GM19035 (cell line): Measurements from ENCODE around the gene LAG3.

Experiments
- ATAC-seq: cut with Tn5 transposase; IDR thresholded peaks from one replicate; pipeline ENCODE4 v1.9.1; 2021; ENCODE audit not compliant: unreplicated experiment

Gene LAG3

GRCh38 chr12:6821591-6822425 is 49.5 kb downstream of the LAG3 start, which contains the start of gene GPR162:
TSS of gene GPR162 (plus strand) at chr12:6821821. CDS start at chr12:6823899, 2,078 bp downstream.
- no peak for ATAC-seq

GRCh38 chr12:6822426-6823135 is 50.3 kb downstream of the LAG3 start:
- ATAC-seq: no peak

GRCh38 chr12:6823182-6824084 is 51.1 kb downstream of the LAG3 start:
- ATAC-seq: no peak

GRCh38 chr12:6824085-6824775 is 51.9 kb downstream of the LAG3 start:
- no peak for ATAC-seq

GRCh38 chr12:6824901-6825381 is 52.6 kb downstream of the LAG3 start:
- no peak for ATAC-seq

GRCh38 chr12:6825398-6826124 is 53.2 kb downstream of the LAG3 start:
- no peak for ATAC-seq

GRCh38 chr12:6826125-6826733 is 53.9 kb downstream of the LAG3 start:
- no peak for ATAC-seq

- ATAC-seq: no peak
Measured at GRCh38 chr12:6826734-6827436, 54.6 kb downstream of the LAG3 start.

GRCh38 chr12:6827437-6827911 is 55.2 kb downstream of the LAG3 start:
- ATAC-seq: no peak
